Smooth muscle cell (in vitro differentiated cells): ENCODE data around the gene DOCK10. TPM values are rescaled to one million over a fixed set of nuclear protein-coding genes. Genes with fewer than 3 reads are reported as not detected.

Experiments
- DNase-seq: peaks from one replicate; lab custom pipeline; 2025; ENCODE audit not compliant: unreplicated experiment; lab: John Stamatoyannopoulos, UW
- H2AFZ ChIP-seq: fragments of 200-600 bp; sonication (generic); 2 replicates; pipeline ENCODE4 v1.6.0; 2016; ENCODE audit warnings: antibody characterized with exemption, low read depth, mild to moderate bottlenecking
- H3F3A ChIP-seq: fragments of 200-600 bp; sonication (generic); 2 replicates; pipeline ENCODE4 v1.6.0; 2017; ENCODE audit warnings: antibody characterized with exemption, low read depth
- H3K27ac ChIP-seq: fragments of 200-600 bp; sonication (generic); 2 replicates; pipeline ENCODE4 v1.5.1; 2016; ENCODE audit warnings: low read depth, mild to moderate bottlenecking
- H3K27me3 ChIP-seq: fragments of 200-600 bp; sonication (generic); 2 replicates; pipeline ENCODE4 v1.6.1; 2016; ENCODE audit warnings: low read depth, mild to moderate bottlenecking
- H3K36me3 ChIP-seq: fragments of 200-600 bp; sonication (generic); 2 replicates; pipeline ENCODE4 v1.5.1; 2016; ENCODE audit warnings: low read depth
- H3K4me1 ChIP-seq: fragments of 200-600 bp; sonication (generic); 2 replicates; pipeline ENCODE4 v1.5.1; 2016; ENCODE audit warnings: low read depth
- H3K4me2 ChIP-seq: fragments of 200-600 bp; sonication (generic); 2 replicates; pipeline ENCODE4 v1.6.0; 2016; ENCODE audit warnings: mild to moderate bottlenecking
- H3K4me3 ChIP-seq: fragments of 200-600 bp; sonication (generic); 2 replicates; pipeline ENCODE4 v1.5.1; 2016; ENCODE audit warnings: mild to moderate bottlenecking
- H3K79me2 ChIP-seq: fragments of 200-600 bp; sonication (generic); 2 replicates; pipeline ENCODE4 v1.6.0; 2016; ENCODE audit warnings: low read depth, mild to moderate bottlenecking
- H3K9ac ChIP-seq: fragments of 200-600 bp; sonication (generic); 2 replicates; pipeline ENCODE4 v1.6.0; 2016; ENCODE audit warnings: low read depth
- H3K9me3 ChIP-seq: fragments of 200-600 bp; sonication (generic); replicated peaks from 2 replicates; pipeline ENCODE4 v1.5.1; 2016; ENCODE audit warnings: low read depth
- H4K20me1 ChIP-seq: fragments of 200-600 bp; sonication (generic); 2 replicates; pipeline ENCODE4 v1.6.0; 2016; ENCODE audit warnings: low read depth
- CTCF ChIP-seq: fragments of 200-600 bp; sonication (generic); IDR thresholded peaks from 2 replicates; pipeline ENCODE4 v1.5.1; 2017; ENCODE audit warnings: borderline replicate concordance, mild to moderate bottlenecking, antibody characterized with exemption; ENCODE audit not compliant: insufficient read depth, poor library complexity, severe bottlenecking
- WGBS: methylation state at CpG from one replicate; pipeline ENCODE4 v1.1.7; 2016; ENCODE audit warnings: low lambda C conversion rate; 5-methylcytosine and 5-hydroxymethylcytosine counted together
- polyA plus RNA-seq: library from polyadenylated mRNA; unstranded; fragments of >200 nt; fragmentation: Nextera tagmentation; extraction: Ambion mirVana; gene quantifications from 2 replicates; pipeline ENCODE4 v1.2.1, GENCODE V29; 2016
- total RNA-seq: library from RNA; depleted of rRNA; stranded (reverse); fragments of >200 nt; gene quantifications from 2 replicates; pipeline ENCODE4 v1.2.3, GENCODE V29; 2014

Gene DOCK10
- total and polyA plus RNA-seq, 2 experiments from 2014 or later: 0.04 TPM; not detected in 1

GRCh38 chr2:225013425-225014365, 28.6 kb downstream of the DOCK10 start:
- Histone ChIP-seq H3K4me2 (no peak overlapping the region), H3F3A (no peaks in the 10 kb centered on the region), H2AFZ (no peak overlapping the region), H3K4me1 (no peaks in the 10 kb centered on the region), H3K79me2 (no peaks in the 10 kb centered on the region), H3K36me3 (no peaks in the 10 kb centered on the region), H3K9me3 (no peaks in the 10 kb centered on the region), H3K4me3 (no peak overlapping the region), H4K20me1 (no peaks in the 10 kb centered on the region), H3K9ac (no peak overlapping the region), H3K27ac (no peak overlapping the region), H3K27me3 (no peaks in the 10 kb centered on the region)
- no peak for DNase-seq
- 85% methylated on average over 2 of the region's 2 CpGs for WGBS
- no peak for TF ChIP-seq CTCF

- H3F3A ChIP-seq: no peaks in the 10 kb centered on the region
- H3K4me2 ChIP-seq: no peak overlapping the region
- H3K4me3 ChIP-seq: no peak overlapping the region
- no peaks in the 10 kb centered on the region for H3K27me3 ChIP-seq
- H3K9me3 ChIP-seq: no peaks in the 10 kb centered on the region
- H3K4me1 ChIP-seq: no peaks in the 10 kb centered on the region
- no peak for DNase-seq
- peak overlapping the region; percentile 39 for H3K27ac ChIP-seq
- H2AFZ ChIP-seq: no peak overlapping the region
- H3K79me2 ChIP-seq: no peaks in the 10 kb centered on the region
- H3K36me3 ChIP-seq: no peaks in the 10 kb centered on the region
- WGBS: 84% methylated on average over 11 of the region's 11 CpGs
- no peaks in the 10 kb centered on the region for H4K20me1 ChIP-seq
- TF ChIP-seq CTCF: no peak
- no peak overlapping the region for H3K9ac ChIP-seq
Measured at GRCh38 chr2:225011585-225011984, 30.7 kb downstream of the DOCK10 start.

GRCh38 chr2:225010804-225011203, 31.5 kb downstream of the DOCK10 start:
- Histone ChIP-seq H3K9me3 (no peaks in the 10 kb centered on the region), H3K36me3 (no peaks in the 10 kb centered on the region), H2AFZ (peak overlapping the region; percentile 5), H4K20me1 (no peaks in the 10 kb centered on the region), H3F3A (no peaks in the 10 kb centered on the region), H3K27me3 (no peaks in the 10 kb centered on the region), H3K4me3 (no peak overlapping the region), H3K4me2 (no peak overlapping the region), H3K9ac (peak overlapping the region; percentile 5), H3K27ac (peak overlapping the region; percentile 39), H3K4me1 (no peaks in the 10 kb centered on the region), H3K79me2 (no peaks in the 10 kb centered on the region)
- WGBS: 68% methylated on average over 4 of the region's 4 CpGs
- no peak for DNase-seq
- no peak for TF ChIP-seq CTCF
